Measurements from ENCODE around the gene ACOX1.
"Not testable (repeated sequence)": the region's sequence is repeated elsewhere in the genome, so short reads cannot be mapped to it uniquely, and the experiment has no call there.

Gene ACOX1

DNA sequence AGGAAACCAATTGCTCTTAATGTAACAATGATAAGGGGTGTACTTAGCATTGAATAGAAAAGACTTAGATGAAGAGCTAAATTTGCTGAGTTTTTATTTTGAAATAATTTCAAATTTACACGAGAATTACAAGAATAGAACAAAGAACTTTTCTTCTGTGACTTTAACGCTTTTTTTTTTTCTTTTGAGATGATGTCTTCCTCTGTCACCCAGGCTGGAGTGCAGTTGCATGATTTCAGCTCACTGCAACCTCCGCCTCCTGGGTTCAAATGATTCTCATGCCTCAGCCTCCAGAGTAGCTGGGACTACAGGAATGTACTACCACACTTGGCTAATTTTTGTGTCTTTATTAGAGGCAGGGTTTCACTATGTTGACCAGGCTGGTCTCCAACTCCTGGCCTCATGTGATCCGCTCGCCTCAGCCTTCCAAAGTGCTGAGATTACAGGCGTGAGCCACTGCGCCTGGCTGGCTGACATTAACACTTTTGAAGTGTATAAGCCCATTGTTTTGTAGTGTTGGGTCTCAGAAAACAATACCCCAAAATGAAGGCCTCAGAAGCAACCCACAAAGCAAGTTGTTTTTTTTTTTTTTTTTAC lies 2.2 kb upstream of the ACOX1 start:
- no peak for DNase-seq (ENCODE audit: low read depth)

DNA sequence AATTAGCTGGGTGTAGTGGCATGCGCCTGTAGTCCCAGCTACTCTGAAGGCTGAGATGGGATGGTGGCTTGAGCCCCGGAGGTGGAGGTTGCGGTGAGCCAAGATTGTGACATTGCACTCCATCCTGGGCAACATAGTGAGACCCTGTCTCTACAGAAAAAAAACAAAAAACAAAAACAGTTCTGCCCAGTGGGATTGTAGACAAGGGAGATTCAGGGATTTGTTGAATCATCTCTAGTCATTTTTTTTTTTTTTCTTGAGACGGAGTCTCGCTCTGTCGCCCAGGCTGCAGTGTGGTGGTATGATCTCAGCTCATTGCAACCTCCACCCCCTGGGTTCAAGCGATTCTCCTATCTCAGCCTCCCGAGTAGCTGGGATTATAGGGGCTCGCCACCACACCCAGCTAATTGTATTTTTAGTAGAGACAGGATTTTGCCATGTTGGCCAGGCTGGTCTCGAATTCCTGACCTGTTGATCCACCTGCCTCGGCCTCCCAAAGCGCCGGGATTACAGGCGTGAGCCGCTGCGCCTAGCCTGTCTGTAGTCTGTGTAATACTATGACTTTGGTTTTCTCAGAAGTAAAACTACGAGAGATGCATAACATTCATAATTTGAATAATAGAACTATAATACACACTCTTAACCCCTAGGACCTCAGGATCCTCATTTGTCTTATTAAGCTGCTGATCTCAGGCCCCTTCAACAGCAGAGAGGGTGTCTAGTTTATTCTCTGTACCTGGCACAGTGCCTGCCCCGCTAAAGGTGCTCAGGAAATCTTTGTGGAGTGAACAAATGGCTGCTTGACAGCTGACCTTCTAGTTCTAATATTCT lies 1.4 kb upstream of the ACOX1 start:
- no peak for DNase-seq (ENCODE audit: low read depth)

DNA sequence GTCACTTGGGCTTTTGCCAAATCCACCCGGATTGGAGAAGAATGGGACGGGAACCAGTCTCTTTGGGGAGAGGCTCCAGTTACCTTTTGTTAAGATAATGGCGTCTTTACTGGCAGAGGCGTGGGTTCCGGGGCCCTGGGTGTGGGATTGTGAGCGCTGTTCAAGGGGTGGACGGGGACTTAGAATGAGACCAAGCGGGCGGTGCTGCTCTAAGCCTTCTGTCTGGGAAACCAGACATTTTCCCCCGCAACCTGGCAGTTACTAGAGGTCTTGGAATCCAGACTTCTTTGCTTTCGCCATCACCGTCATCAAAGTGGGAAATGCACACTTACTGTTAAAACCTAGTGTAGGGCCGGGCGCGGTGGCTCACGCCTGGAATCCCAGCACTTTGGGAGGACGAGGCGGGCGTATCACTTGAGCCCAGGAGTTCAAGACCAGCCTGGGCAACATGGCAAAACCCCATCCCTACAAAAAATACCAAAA lies 780 bp upstream of the ACOX1 start:
- peak; percentile 38 for DNase-seq (ENCODE audit: low read depth)

DNA sequence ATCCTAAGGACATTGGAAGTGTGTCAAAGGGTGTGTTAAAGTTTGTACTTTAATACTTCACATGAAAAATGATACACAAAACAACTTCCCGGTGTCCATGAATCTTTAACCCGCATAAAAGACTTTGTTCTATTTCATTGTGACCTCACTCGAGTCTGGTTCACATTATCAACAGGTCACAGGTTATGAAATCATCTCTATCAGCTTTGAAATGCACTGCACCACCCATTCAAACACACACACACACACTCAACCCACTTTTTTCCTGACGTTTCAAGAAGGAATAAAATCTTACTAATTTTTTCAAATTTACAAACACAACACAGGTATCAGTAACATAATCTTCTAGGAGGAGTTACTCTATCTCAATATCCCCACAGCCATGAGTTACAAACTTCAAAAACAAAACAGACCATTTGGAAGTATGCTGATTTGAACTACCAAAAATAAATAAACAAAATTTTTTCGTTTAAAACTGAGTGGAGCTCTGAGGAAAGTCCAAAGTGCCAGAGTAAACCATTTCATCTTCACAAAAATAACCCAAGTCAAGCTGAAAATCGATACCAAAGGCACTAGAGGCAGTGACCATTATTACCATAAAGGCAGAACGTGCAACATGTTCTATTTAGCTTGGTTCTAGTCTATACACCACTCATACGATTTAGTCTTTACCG lies 2.7 kb downstream of the ACOX1 start:
- DNase-seq (ENCODE audit: low read depth) = no peak

DNA sequence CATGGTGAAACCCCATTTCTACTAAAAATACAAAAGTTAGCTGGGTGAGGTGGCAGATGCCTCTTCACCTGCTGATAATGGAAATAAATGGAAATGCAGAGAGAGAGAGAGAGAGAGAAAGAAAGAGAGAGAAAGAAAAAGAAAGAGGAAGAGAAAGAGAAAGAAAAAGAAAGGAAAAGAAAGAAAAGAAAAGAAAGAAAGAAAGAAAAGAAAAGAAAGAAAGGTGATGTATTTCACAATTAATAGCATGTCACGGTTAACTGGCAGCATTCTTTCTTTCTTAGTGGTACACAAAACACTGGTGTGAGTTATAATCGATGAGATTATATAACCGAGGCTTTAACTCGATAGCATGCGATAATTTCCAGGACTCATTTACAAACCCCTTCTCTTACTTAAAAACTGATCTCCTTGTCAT lies 3.2 kb downstream of the ACOX1 start:
- DNase-seq (ENCODE audit: low read depth) = no peak

DNA sequence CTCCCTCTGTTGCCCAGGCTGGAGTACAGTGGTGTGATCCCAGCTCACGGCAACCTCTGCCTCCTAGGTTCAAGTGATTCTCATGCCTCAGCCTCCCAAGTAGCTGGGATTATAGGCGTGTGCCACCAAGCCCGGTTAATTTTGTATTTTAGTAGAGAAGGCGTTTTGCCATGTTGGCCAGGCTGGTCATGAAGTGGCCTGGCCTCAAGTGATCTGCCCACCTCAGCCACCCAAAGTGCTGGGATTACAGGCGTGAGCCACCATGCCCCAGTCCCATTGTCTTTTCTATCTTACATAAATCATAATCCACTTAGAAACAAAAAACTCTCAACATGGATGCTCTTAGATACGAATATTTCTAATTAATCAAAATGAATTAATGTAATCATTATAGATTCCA lies 3.8 kb downstream of the ACOX1 start:
- DNase-seq (ENCODE audit: low read depth) = not testable (repeated sequence)

DNA sequence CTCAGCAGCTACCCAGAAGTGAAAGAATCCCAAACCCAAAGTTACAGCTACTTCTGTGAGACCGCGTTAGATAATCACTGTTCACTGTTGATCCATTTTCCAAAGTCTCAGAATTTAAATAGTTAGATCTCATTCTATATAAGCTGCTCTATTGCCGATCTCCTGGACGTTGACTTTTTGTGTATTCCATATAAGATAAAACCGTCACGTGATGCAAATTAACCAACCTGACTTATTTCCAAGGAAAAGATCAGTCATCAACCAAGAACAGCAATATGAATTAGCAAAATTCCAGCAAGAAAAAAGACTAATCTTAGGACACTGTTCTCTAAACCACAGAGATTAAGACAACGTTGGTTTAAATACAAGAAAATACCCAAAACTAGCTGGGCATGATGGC lies 8.3 kb downstream of the ACOX1 start:
- DNase-seq (ENCODE audit: low read depth) = no peak

DNA sequence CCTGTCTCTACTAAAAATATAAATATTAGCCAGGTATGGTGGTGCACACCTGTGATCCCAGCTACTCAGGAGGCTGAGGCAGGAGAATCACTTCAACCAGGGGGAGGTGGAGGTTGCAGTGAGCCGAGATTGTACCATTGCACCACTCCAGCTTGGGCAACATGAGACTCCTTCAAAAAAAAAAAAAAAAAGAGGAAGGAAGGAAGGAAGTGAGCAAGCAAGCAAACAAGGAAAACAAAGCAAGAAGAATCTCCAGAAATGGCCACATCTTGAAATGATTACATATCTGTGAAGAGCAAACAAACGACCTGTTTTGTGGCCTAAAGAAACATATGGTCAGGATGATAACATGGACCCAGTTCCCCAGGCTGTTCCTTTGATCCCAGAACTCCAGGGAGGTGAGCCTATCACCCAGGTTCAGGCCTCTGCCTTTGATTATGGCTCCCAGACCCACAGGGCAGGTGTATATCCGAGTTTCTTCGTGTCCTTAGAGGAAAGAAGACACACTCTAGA lies 8.9 kb downstream of the ACOX1 start:
- no peak for DNase-seq (ENCODE audit: low read depth)

DNA sequence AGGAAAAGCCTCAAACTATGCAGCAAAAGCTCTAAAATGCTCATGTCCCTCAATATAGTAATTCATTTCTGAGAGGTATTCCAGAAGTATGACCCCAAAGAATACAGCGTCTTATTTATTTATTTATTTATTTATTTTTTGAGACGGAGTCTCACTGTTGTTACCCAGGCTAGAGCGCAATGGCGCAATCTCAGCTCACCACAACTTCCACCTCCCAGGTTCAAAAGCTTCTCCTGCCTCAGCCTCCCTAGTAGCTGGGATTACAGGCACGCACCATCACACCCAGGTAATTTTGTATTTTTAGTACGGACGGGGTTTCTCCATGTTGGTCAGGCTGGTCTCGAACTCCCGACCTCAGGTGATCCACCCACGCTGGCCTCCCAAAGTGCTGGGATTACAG lies 9.9 kb downstream of the ACOX1 start:
- not testable (repeated sequence) for DNase-seq (ENCODE audit: low read depth)

DNA sequence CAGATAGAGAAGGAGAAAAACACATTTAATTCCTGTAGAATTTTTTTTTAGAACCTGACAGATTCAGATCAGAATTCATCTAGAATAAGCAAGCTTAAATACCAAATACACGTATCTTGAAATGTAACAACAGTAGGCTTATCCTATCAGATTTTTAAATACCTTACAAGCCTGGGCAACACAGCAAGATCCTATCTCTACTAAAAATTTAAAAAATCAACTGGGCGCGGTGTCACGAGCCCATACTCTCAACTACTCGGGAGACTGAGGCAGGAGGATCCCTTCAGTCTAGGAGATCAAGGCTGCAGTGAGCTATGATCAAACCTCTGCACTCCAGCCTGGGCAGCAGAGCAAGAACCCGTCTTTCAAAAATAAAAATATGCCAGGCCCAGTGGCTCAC lies 13.5 kb downstream of the ACOX1 start:
- no peak for DNase-seq (ENCODE audit: low read depth)

DNA sequence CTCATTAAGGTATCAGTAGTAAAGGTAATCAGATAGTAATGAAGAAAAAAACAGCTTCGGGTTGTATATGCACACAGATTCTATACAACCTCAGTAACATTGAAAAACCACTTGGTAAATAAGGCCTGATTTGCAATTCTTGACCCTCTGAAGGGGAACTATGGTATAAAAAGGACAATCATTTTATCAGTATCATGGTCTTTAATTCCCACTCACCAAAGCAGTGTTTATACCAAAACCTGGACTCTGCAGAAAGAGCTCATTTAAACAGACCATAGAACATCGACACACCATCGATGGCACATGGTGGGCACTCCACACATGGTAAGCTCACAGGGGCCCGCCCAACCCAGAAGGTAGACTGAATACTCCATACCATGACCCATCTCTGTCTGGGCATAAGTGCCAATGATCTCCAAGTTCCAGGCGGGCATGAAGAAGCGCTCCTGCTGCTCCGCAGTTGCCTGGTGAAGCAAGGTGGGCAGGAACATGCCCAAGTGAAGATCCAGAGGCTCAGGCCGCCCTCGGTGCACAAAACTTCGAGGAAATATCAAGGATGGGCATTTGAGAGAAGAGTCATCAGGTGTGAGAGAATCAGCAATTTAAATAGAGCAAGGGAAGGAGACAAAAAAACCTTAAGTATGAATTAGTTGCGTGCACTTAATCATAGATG lies 19.0 kb downstream of the ACOX1 start:
- no peak for DNase-seq (ENCODE audit: low read depth)

DNA sequence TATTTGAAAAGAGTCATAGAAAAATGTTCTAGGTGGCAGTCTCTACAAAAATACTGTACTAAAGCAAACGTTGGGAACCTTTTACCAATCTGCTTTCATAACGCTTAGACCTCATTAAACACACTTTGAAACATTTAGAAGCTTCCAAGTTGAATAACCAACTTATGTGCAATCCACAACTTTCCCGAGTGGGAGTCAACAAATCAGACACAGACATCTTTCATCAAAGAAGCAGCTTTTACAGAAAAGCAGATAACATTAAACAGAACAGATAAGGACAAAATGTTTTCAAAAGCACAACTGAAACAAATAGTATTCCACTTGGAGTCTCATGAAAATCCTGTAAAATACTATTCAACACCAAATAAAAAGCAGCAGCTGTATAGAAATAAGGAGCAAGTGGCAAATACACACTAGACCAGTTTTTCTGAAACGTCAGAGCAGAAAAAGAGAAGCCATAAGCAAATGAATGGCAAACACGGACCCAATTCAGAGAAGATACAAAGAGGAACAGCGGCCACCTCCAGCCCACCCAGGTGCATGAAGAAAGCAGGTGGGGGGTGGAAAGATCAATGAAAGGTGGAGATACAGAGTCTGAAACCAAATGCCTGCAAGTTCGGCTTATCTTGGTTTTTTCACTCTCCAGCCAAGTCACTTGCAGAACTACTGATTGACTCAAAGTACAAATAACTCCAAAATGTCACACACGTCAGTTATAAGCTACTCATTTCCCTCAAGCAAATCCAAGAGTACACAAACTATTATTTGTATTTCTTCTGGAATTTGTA lies 19.7 kb downstream of the ACOX1 start:
- no peak for DNase-seq (ENCODE audit: low read depth)

DNA sequence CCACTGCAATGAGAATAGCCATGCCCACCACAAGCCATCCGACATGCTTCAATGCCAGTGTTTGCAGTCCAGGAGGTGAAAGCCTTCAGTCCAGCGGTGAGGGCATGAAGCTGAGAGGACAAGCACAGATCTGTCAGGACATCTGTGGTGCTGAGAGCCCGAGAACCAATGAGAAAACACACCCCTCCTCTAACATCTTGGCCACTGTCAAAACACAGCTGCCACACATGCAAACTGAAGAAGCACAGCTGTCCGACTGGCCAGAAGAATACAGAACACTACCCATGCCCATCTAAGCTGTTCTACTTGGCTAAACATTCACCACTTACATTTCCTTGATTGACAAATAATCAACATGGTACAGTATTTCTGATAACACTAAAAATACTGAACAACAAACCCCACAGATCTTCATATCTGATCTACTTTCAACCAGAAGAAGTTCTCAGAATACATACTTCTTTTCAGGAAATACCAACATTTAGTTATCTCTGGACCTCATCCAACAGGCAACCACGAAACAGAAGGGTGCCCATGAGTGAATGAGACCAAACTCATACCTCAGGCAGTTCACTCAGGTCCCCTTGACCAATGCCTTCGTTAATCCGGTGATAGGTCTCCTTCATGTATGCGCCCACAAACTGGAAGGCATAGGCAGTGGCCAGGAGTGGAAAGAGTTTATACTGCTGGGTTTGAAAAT lies 28.0 kb downstream of the ACOX1 start:
- no peak for DNase-seq (ENCODE audit: low read depth)

DNA sequence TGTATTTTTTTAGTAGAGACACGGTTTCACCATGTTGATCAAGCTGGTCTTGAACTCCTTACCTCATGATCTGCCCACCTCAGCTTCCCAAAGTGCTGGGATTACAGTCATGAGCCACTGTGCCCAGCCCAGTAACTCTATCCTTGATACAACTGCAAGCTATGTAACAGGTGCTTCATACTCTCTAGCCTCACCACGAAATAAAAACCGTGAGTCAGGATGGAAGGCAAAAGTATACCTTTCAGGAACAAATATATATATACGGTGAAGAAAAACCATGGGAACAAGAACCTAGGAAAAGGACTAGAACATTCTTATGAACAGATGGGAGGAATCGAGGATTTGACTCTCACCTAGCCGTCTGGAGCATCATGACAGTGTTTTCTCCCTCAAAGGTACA lies 28.5 kb downstream of the ACOX1 start:
- DNase-seq (ENCODE audit: low read depth) = no peak

DNA sequence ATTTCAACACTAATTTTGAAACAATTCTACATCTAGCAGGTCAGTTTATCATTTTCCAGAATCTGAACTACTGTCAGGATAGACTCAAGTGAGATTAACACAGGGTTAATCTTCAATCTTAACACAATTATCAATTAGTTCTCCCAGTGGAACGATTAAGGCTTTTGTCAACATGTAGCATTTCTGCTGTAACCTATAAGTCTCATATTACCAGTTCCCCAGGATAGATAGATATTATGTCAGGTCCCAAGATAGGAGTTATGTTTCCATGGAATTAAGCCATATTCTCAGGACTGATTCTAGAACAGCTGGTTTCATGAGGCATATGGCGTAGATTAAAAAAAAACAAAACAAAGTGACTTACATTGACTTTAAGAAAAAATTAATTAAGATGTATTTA lies 33.8 kb downstream of the ACOX1 start:
- no peak for DNase-seq (ENCODE audit: low read depth)

DNA sequence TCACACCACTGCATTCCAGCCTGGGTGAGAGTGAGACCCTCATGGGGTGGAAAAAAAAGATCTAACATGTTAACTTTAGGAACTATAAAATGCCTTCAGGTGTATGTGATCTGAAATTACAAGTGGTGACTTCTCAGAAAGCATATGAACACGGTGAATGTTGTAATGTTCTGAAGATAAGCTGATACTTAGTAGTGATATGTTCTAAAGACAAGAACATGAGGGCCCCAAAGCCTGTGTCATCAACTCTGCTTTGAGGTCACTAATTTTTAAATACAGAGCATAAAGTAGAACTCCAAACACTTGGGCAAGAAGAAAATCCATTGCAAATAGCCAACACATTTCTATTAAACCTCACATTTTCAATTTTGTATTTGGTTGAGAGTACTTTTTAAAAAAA lies 35.5 kb downstream of the ACOX1 start:
- no peak for DNase-seq (ENCODE audit: low read depth)

DNA sequence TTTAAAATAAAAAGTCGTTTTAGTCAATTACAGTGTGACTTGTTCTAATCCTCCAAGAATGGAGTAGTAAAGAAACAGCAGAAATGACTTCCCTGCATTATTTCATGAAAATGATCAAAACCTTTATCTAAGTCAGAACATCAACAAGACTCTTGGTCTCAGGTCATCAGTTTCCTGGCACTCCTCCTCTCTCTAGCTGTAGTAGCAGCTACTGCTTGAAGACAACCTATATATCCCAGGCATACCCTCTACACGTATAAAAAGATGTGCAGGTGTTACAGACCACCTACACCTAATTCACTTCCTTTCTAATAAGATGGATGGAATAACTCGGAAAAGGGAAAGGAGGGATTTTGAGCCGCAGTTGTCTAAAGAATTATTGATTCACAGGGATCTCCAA lies 36.5 kb downstream of the ACOX1 start:
- DNase-seq (ENCODE audit: low read depth) = no peak

DNA sequence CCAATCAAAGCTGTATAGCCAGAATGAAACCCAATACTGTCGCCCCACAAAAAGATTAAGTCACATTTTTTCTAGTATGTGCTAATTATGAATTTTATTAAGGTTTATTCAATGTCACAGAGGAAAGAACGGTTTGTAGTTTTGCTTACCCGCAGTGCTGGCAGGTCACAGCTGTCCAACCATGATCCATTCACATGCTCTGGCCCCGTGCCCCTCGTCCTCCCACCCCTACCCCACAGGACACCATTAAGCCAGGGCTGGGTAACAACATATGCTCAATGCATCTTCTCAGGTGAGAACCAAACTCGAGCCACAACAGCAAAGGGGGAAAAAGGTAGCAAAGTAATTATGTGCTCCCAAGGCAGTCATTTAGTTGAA lies 37.5 kb downstream of the ACOX1 start:
- no peak for DNase-seq (ENCODE audit: low read depth)

DNA sequence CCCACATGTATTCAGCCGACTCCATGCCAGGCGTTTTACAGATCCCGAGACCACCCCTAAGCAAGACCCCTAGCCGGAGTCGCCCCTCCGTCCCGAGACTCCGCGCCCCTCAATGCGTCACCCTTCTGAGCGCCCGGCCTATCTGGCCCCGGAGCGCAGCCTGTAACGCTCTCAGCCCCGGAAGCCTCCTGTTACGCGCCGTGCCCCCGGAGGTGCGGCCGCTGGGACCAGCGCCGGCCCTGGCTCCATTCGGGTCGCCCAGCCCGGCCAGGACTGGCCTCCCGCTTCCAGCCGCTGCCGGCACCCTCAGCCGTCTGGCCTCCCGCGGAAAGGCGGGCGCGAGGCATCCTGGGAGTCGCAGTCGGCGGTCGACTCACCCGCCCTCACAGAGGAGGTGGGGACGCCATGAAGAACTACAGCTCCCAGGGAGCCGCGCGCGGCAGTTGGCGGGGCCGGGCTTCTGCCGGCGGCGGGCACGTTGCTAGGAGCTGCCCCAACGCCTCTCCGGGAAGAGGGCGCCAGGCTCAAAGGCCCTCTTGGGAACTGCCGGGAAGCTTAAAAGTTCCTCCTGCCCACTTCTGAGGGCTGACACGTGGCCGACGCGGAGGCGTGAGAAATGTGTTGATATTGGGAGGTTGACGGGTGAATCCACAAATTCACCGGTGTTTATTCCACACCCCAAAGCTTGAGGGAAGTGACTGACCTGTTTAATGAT lies 38.1 kb downstream of the ACOX1 start, which contains the start of gene FBF1:
Gene FBF1 (minus strand): TSS at position 316 of the 715 bp plus-strand sequence. CDS start 2,893 bp downstream, outside the sequence.
- peak; percentile 60 for DNase-seq (ENCODE audit: low read depth)

DNA sequence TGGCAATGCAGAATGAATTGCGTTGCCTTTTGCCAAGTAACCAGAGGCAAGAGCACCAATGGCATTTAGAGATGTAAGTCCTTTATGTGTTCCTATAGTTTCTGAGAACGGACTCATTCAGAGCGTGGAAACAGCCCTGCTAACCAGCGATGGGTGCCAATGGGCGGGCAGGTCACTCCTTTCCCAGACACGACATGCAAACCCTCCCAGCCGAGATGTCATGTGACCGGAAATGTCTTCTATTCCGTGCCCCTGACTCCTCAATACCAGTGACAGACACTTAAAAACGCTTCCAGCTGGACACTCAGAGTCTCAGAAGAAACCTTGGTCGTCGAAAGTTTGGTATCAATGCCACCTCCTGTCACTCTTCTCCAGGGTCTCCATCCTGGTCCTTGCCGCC lies 41.3 kb downstream of the ACOX1 start:
- no peak for DNase-seq (ENCODE audit: low read depth)
